Measurements from ENCODE around the gene TTC28. TPM values are rescaled to one million over a fixed set of nuclear protein-coding genes. Genes with fewer than 3 reads are reported as not detected.

The TTC28 gene
- total RNA-seq, 4 donors from 2014 or later = 35.1 to 138 (median 50.8) TPM

GRCh38 chr22:28282405-28283067, 397.1 kb downstream of the TTC28 start:
- Histone ChIP-seq H3K4me3 (no peak overlapping the region), H3K4me1 (no peaks in the 10 kb centered on the region), H3K36me3 (no peaks in the 10 kb centered on the region), H3K27ac (no peak overlapping the region), H3K27me3 (no peaks in the 10 kb centered on the region), H3K9me3 (no peaks in the 10 kb centered on the region)
- TF ChIP-seq POLR2AphosphoS5 (IDR thresholded peaks at IDR 0.05) (no peak), POLR2A (IDR thresholded peaks at IDR 0.05) (no peak), EP300 (IDR thresholded peaks at IDR 0.05) (no peak)
- TF ChIP-seq, protein P1, sequence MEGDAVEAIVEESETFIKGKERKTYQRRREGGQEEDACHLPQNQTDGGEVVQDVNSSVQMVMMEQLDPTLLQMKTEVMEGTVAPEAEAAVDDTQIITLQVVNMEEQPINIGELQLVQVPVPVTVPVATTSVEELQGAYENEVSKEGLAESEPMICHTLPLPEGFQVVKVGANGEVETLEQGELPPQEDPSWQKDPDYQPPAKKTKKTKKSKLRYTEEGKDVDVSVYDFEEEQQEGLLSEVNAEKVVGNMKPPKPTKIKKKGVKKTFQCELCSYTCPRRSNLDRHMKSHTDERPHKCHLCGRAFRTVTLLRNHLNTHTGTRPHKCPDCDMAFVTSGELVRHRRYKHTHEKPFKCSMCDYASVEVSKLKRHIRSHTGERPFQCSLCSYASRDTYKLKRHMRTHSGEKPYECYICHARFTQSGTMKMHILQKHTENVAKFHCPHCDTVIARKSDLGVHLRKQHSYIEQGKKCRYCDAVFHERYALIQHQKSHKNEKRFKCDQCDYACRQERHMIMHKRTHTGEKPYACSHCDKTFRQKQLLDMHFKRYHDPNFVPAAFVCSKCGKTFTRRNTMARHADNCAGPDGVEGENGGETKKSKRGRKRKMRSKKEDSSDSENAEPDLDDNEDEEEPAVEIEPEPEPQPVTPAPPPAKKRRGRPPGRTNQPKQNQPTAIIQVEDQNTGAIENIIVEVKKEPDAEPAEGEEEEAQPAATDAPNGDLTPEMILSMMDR (IDR thresholded peaks at IDR 0.05) = no peak
- WGBS, 2 donors (ENCODE audit: low coverage in 1 of 2) = 60 to 78% methylated on average over 2 to 3 of the region's 3 CpGs
- no peak for ATAC-seq

DNA sequence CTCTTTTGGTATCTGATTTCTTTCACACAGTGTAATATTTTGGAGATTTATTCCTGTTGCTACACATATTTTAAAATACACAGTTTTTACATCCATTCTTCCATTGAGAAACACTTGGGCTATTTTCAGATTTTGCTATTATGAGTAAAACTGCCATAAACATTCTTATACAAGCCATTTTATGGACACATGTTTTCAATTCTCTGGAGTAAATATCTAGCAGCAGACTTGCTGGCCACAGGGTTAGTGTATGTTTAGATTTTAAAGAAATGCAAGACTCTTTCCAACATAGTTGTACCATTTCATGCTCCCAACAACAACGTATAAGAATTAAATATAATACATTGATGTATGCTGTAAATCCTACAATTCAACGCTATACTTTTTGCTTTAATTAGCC, 399.8 kb downstream of the TTC28 start:
- ATAC-seq = no peak
- Histone ChIP-seq H3K36me3 (no peaks in the 10 kb centered on the region), H3K4me1 (no peaks in the 10 kb centered on the region), H3K9me3 (no peaks in the 10 kb centered on the region), H3K4me3 (no peak overlapping the region), H3K27me3 (no peaks in the 10 kb centered on the region), H3K27ac (no peak overlapping the region)
- WGBS, 2 donors (ENCODE audit: low coverage in 1 of 2) = 92 to 94% methylated on average over 2 of the region's 2 CpGs
- TF ChIP-seq, protein P1 (IDR thresholded peaks at IDR 0.05) = no peak
- TF ChIP-seq POLR2A (IDR thresholded peaks at IDR 0.05) = no peak
- TF ChIP-seq EP300 (IDR thresholded peaks at IDR 0.05) = no peak
- TF ChIP-seq POLR2AphosphoS5 (IDR thresholded peaks at IDR 0.05) = no peak

DNA sequence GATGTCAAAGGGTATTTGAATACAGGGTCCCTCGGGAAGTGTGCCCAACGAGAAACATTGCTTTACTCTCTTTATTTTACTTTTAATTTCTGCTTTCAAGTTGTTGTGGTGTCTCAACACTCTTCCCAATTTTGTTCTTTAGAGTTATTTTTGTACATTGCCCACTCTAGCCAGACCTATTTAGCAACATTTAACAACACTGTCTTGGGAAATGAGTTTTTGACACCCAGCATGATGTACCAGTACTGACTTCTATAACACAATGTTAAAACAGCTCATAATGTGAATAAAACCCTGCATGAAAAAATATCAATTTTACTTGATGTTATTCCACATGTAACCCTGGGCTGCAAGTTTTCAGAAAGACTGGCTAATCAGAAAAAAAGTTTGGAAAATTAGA, 410.4 kb downstream of the TTC28 start:
- no peaks in the 10 kb centered on the region for H3K27me3 ChIP-seq
- no peak for TF ChIP-seq EP300 (IDR thresholded peaks at IDR 0.05)
- TF ChIP-seq POLR2A (IDR thresholded peaks at IDR 0.05) = no peak
- TF ChIP-seq, protein P1 (IDR thresholded peaks at IDR 0.05) = no peak
- TF ChIP-seq POLR2AphosphoS5 (IDR thresholded peaks at IDR 0.05) = no peak
- peak overlapping the region in 1 of 4 donors; percentile 10 for H3K27ac ChIP-seq
- H3K36me3 ChIP-seq = no peaks in the 10 kb centered on the region
- H3K9me3 ChIP-seq = no peaks in the 10 kb centered on the region
- H3K4me3 ChIP-seq = no peak overlapping the region
- WGBS, 2 donors (ENCODE audit: low coverage in 1 of 2) = 72 to 90% methylated on average over 2 of the region's 2 CpGs
- no peak for ATAC-seq
- H3K4me1 ChIP-seq = peaks cover 4 to 15% (median 4%) of the 10 kb centered on the region in 3 donors

DNA sequence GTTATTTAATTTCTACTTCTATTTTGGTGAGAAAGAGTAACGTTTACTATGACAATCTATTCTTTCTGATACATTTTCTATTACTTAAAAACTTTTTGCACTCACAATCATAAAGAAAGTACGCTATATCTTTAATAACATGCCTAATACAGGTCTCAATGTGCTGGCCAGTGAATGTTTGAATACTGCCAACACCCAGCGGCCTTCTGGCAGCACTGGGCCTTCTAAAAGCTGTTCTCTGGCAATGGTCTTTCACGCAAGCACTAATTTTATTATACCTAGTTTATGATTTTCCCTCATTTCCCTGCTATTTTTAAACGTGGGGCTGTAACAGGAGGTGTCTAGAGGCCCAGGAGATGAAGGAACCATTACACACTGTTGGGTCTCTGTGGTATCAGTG, 410.8 kb downstream of the TTC28 start:
- Histone ChIP-seq H3K27ac (peak overlapping the region in 1 of 4 donors; percentile 10), H3K4me3 (no peak overlapping the region), H3K27me3 (no peaks in the 10 kb centered on the region), H3K36me3 (no peaks in the 10 kb centered on the region), H3K9me3 (no peaks in the 10 kb centered on the region), H3K4me1 (peaks cover 4 to 15% (median 4%) of the 10 kb centered on the region in 3 donors)
- ATAC-seq = no peak
- TF ChIP-seq POLR2A (IDR thresholded peaks at IDR 0.05) (no peak), EP300 (IDR thresholded peaks at IDR 0.05) (no peak), POLR2AphosphoS5 (IDR thresholded peaks at IDR 0.05) (no peak)
- TF ChIP-seq, protein P1 (IDR thresholded peaks at IDR 0.05) = no peak
- WGBS, 2 donors (ENCODE audit: low coverage in 1 of 2) = 49 to 85% methylated on average over 5 of the region's 5 CpGs

- 37 to 54% methylated on average over 2 to 3 of the region's 3 CpGs for WGBS, 2 donors (ENCODE audit: low coverage in 1 of 2)
- no peak for ATAC-seq
Measured at GRCh38 chr22:28268171-28268570, 411.5 kb downstream of the TTC28 start.

More at GRCh38 chr22:28268171-28268570, 411.5 kb downstream of the TTC28 start:
- Histone ChIP-seq H3K27ac (no peak overlapping the region), H3K9me3 (no peaks in the 10 kb centered on the region), H3K36me3 (no peaks in the 10 kb centered on the region), H3K4me1 (peaks cover 4 to 15% (median 4%) of the 10 kb centered on the region in 3 donors), H3K4me3 (no peak overlapping the region), H3K27me3 (no peaks in the 10 kb centered on the region)
- TF ChIP-seq, protein P1 (IDR thresholded peaks at IDR 0.05) = no peak
- TF ChIP-seq EP300 (IDR thresholded peaks at IDR 0.05) = no peak
- TF ChIP-seq POLR2AphosphoS5 (IDR thresholded peaks at IDR 0.05) = no peak
- TF ChIP-seq POLR2A (IDR thresholded peaks at IDR 0.05) = no peak

Data from gastroesophageal sphincter (tissue), 4 donors.